Measurements from ENCODE around the gene CCDC28B. TPM values are rescaled to one million over a fixed set of nuclear protein-coding genes. Genes with fewer than 3 reads are reported as not detected.

CCDC28B gene
- total RNA-seq, 2 experiments from 2014 or later = 27.0 to 27.7 TPM

- no peak for DNase-seq
- ChIA-PET POLR2A (interaction anchor here (0.9 to 1.0 kb wide), 2 partner anchors 9 to 50 kb away, joined by 3 to 4 read pairs; no protein-coding TSS in a partner anchor), CTCF (interaction anchor here (1.0 to 7.4 kb wide), 10 partner anchors 7 to 135 kb away, joined by 3 to 56 read pairs (median 6); partner anchors contain the start of genes CCDC28B and HDAC1)
- TF ChIP-seq, protein P1, sequence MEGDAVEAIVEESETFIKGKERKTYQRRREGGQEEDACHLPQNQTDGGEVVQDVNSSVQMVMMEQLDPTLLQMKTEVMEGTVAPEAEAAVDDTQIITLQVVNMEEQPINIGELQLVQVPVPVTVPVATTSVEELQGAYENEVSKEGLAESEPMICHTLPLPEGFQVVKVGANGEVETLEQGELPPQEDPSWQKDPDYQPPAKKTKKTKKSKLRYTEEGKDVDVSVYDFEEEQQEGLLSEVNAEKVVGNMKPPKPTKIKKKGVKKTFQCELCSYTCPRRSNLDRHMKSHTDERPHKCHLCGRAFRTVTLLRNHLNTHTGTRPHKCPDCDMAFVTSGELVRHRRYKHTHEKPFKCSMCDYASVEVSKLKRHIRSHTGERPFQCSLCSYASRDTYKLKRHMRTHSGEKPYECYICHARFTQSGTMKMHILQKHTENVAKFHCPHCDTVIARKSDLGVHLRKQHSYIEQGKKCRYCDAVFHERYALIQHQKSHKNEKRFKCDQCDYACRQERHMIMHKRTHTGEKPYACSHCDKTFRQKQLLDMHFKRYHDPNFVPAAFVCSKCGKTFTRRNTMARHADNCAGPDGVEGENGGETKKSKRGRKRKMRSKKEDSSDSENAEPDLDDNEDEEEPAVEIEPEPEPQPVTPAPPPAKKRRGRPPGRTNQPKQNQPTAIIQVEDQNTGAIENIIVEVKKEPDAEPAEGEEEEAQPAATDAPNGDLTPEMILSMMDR (IDR thresholded peaks at IDR 0.05) = no peak
- H3K4me3 Mint-ChIP-seq = peak within 1 kb of the TSS; percentile 50
- intact Hi-C loops (cut with micrococcal nuclease) = no loop called here
- H3K27me3 Mint-ChIP-seq = no peaks in the 10 kb centered on the region
- no peak for ATAC-seq
- no peaks in the 10 kb centered on the region for H3K9me3 Mint-ChIP-seq
- peaks cover 10% of the 10 kb centered on the region for H3K36me3 Mint-ChIP-seq (ENCODE audit: low read depth)
- peak within 1 kb of the TSS; percentile 95 for H3K27ac Mint-ChIP-seq
- peaks cover 46% of the 10 kb centered on the region for H3K4me1 Mint-ChIP-seq (ENCODE audit: low read depth)
These were observed 46.5 kb downstream of the CCDC28B start, which contains the start of gene FAM167B for GRCh38 chr1:32246888-32247273. Gene FAM167B, plus strand, starts transcription at chr1:32247222. Its CDS starts 200 bp downstream, at chr1:32247422.

GRCh38 chr1:32247452-32247851 is 47.1 kb downstream of the CCDC28B start:
- Mint-ChIP-seq H3K4me3 (peak overlapping the region; percentile 50), H3K4me1 (ENCODE audit: low read depth) (peaks cover 43% of the 10 kb centered on the region), H3K27ac (peak overlapping the region; percentile 95), H3K27me3 (no peaks in the 10 kb centered on the region), H3K9me3 (no peaks in the 10 kb centered on the region), H3K36me3 (ENCODE audit: low read depth) (peaks cover 16% of the 10 kb centered on the region)
- intact Hi-C loops (cut with micrococcal nuclease) = no loop called here
- no peak for ATAC-seq
- POLR2A ChIA-PET = interaction anchor here (0.7 to 9.1 kb wide), 8 partner anchors 13 to 112 kb away, joined by 3 to 93 read pairs (median 6); partner anchors contain the start of gene MARCKSL1
- no peak for DNase-seq
- TF ChIP-seq, protein P1 (IDR thresholded peaks at IDR 0.05) = no peak
- CTCF ChIA-PET = interaction anchor here (1.1 to 7.4 kb wide), 22 partner anchors 8 to 164 kb away, joined by 3 to 56 read pairs (median 6); partner anchors contain the start of genes CCDC28B, HDAC1 and IQCC

DNA sequence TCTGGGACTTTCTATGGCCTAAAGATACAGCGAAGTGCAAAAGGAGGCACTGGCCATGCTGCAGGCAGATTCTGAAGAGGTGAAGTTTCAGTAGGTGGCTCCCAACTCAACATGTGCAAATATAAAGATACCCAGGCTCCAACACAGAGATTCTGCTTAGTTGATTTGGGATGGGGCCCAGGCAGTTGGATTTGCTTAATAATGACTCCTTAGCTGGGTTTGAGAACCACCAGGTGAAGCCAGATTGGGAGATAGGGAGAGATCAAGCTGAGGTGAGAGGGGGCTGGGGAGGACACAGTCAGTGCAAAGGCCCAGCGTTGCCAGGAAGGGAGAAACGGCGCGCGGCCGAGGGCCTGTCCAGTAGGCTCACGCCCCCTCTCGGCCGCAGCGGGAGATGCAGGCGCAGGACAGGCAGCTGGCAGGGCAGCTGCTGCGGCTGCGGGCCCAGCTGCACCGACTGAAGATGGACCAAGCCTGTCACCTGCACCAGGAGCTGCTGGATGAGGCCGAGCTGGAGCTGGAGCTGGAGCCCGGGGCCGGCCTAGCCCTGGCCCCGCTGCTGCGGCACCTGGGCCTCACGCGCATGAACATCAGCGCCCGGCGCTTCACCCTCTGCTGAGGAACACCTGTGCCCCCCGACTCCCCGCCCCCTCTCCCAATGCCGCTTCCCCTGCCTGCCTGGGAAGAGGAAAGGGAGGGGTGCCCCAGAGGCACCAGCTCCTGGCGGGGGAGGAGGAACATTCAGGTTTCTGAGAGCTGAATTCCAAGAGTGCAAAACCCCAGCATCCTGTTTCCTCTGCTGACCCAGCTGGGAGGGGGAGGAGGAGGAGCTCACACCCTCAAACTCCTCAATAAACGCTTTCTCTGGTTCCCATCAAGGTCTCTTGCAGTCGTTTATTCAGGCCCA is 47.8 kb downstream of the CCDC28B start:
- DNase-seq (peak; percentile 92), ATAC-seq (peak; percentile 21)
- H3K27ac Mint-ChIP-seq = peak overlapping the region; percentile 99
- H3K36me3 Mint-ChIP-seq (ENCODE audit: low read depth) = peaks cover 24% of the 10 kb centered on the region
- TF ChIP-seq, protein P1 (IDR thresholded peaks at IDR 0.05) = peak; percentile 96
- intact Hi-C loops (cut with micrococcal nuclease) = no loop called here
- H3K4me1 Mint-ChIP-seq (ENCODE audit: low read depth) = peaks cover 41% of the 10 kb centered on the region
- ChIA-PET CTCF (interaction anchor here (0.6 to 7.4 kb wide), 45 partner anchors 8 to 175 kb away, joined by 3 to 56 read pairs (median 4); partner anchors contain the start of genes CCDC28B, DCDC2B, HDAC1 and IQCC), POLR2A (interaction anchor here (0.6 to 9.1 kb wide), 15 partner anchors 8 to 112 kb away, joined by 3 to 93 read pairs (median 8); partner anchors contain the start of genes HDAC1, MARCKSL1 and TXLNA)
- H3K4me3 Mint-ChIP-seq = peak overlapping the region; percentile 50
- H3K9me3 Mint-ChIP-seq = no peaks in the 10 kb centered on the region
- H3K27me3 Mint-ChIP-seq = no peaks in the 10 kb centered on the region

- Mint-ChIP-seq H3K4me1 (ENCODE audit: low read depth) (peaks cover 48% of the 10 kb centered on the region), H3K36me3 (ENCODE audit: low read depth) (peaks cover 36% of the 10 kb centered on the region), H3K27ac (peak overlapping the region; percentile 99), H3K4me3 (peak overlapping the region; percentile 100), H3K9me3 (no peaks in the 10 kb centered on the region), H3K27me3 (no peaks in the 10 kb centered on the region)
- ChIA-PET POLR2A (interaction anchor here (0.6 to 9.1 kb wide), 32 partner anchors 9 to 316 kb away, joined by 3 to 93 read pairs (median 5); partner anchors contain the start of genes BSDC1, CCDC28B, HDAC1 and MARCKSL1), CTCF (interaction anchor here (1.2 to 7.4 kb wide), 12 partner anchors 7 to 139 kb away, joined by 3 to 56 read pairs (median 8); partner anchors contain the start of genes HDAC1, MARCKSL1 and TXLNA)
- intact Hi-C loops (cut with micrococcal nuclease) = no loop called here
- TF ChIP-seq, protein P1 (IDR thresholded peaks at IDR 0.05) = no peak
- ATAC-seq (peak; percentile 70), DNase-seq (peak; percentile 94)
These were observed 49.6 kb downstream of the CCDC28B start for GRCh38 chr1:32249831-32250525.
